Putamen (tissue), 1 donor: ENCODE measurements around the gene SEZ6L.
"Not testable (repeated sequence)": the region's sequence is repeated elsewhere in the genome, so short reads cannot be mapped to it uniquely, and the experiment has no call there.

Experiments used
- DNase-seq: peaks from one replicate; pipeline ENCODE4 v3.0.0-alpha.2; 2016; ENCODE audit warnings: low spot score

Gene SEZ6L

DNA sequence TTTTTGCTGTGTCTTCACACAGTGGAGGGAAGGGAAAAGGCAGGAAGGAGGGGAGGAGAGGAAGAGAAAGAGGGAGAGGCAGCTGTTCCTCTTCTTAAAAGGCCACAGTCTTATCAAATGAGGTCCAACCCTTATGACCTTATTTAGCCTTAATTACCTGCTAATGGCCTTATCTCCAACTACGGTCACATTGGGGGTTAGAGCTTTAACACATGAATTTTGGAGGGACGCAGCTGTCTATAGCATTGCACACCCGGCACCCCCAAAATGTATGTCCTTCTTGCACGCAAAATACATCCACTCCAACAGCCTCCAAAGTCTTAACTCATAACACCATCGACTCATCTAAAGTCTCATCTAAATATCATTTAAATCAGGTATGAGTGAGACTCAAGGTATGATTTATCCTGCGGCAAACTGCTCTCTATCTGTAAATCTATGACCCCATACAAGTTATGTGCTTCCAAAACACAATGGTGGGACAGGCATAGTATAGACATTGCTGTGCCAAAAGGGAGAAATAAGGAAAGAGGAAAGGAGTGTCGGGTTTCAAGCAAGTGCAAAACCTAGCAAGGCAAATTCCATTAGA, 214.8 kb downstream of the SEZ6L start:
- no peak for DNase-seq

DNA sequence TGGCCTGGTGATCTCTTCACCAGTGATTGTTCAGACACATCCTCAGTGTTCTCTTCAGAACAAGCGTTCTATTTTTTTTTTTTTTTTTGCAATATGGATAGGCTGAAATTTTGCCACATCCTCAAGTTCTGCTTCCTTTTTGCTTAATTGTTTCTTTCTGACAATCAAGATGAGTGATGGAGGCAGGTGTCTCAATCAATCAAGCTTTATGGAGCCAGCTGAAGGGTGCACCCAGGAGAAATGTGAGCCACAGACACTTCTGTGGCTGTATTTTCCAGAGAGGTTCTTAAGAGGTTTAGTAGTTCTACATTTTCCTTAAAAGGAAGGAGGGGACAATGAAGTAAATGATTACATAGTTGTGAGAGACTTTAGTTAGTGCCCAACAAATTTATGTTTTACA, 215.9 kb downstream of the SEZ6L start:
- no peak for DNase-seq

DNA sequence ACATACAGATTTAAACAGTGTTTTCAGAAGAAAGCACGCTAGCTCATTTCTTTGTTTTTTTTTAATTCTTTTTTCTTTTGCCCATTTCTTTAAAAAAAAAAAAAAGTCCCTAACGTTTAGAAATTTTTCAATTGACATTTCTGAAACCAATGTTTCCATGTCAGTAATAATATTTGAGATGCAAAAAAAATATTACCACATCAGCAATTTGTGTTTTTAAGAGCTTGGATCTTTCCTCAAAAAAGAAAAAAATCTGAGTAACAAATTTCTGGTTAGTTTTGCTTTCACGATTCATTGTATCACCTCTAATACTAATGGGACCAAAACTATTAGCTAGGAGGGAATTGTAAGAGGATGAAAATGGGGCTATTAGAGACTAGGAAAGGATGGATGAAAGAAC, 219.9 kb downstream of the SEZ6L start:
- no peak for DNase-seq

DNA sequence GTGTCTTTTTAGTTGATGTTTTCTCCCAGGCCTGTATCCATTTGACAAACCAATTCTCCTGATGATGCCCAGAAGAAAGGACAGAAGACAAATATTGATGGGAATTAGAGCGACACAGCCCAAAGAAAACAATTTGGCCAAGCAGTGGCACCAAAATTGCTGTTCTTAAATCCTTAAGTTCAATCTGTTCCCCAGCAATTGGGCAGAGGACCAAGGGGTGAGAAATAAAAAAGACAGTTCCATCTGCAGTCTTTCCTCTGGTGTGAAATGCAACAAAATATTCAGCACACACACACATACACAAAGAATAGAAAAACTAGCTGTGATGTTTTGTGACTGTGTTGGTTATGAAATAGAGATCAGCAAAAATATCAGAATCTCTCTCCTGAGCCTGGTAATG, 221.8 kb downstream of the SEZ6L start:
- no peak for DNase-seq

- no peak for DNase-seq
These were observed 222.4 kb downstream of the SEZ6L start for GRCh38 chr22:26391623-26392022.

DNA sequence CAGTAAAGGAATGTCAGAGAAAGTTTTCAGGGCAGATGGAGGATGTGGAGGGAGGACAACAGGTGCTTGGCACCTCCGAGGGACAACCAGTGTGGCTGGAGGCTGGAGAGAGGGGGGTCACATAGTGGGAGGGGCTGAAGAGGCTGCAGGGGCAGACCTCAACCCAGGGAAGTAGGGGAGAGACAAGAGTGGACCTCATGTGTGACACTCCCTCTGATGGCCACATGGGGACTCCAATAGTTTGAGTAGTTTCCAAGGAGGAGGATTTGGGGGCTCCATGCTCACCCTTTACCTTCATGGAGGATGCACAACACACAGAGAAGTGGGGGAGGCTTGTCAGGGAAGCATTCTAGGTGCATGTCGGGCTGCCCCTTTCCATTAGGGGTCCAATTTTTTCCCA, 224.7 kb downstream of the SEZ6L start:
- DNase-seq = no peak

- DNase-seq = no peak
These were observed 225.5 kb downstream of the SEZ6L start for GRCh38 chr22:26394777-26395176.

DNA sequence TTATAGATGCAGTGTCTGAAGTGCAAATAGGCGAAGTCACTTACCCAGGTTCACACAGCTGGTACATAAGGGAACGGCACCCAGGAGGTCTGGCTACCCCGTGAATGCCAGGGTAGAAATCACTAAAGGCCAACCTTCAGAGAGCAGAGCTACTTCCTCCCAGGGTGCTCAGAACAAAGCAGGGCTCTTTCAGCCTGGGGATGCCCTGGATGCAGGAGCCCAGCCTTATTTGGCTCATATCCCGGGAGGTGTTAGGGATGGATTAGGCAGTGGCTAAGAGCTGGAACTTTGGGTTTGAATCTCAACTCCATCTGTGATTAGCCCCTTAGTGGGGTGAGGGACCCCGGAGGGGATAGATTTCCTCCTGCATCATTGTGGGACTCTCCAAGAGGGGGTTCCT, 226.7 kb downstream of the SEZ6L start:
- no peak for DNase-seq

DNA sequence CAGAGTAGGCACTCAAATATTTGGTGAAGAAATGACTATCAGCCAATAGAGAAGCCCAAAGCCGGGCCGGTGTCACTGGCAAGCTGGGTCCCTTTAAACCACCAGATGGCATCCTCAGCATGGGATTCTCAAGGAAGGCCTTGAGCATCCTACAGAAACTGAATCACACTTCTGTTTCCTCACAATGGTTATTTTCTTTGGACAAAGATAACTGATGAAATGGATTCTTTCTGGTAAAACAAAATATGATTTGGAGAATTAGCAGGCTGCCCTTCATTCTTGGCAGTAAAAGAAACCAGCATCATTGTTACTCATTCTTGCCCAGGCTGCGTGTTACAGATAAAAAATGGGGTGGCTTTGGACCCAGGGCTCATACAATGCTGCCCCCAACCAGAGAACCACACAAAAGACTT, 229.5 kb downstream of the SEZ6L start:
- no peak for DNase-seq

DNA sequence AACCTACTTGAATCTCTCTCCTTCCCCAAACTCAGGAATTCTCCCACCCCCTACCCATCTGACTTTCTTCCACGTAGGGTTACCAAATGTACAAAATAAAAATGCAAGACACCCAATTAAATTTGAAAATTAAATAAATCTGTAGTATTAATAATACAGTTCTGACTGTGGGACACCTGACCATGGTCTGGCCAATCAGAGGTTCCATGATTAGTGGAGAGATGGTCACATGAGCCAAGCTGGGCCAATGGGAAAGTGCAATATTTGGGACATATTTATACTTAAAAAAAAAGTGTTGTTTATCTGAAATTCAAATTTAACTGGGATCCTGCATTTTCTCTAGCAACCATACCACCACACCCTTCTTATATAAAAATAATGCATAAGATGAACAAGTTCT, 230.0 kb downstream of the SEZ6L start:
- DNase-seq = no peak

- DNase-seq = no peak
These were observed 232.5 kb downstream of the SEZ6L start for GRCh38 chr22:26401726-26402125.

DNA sequence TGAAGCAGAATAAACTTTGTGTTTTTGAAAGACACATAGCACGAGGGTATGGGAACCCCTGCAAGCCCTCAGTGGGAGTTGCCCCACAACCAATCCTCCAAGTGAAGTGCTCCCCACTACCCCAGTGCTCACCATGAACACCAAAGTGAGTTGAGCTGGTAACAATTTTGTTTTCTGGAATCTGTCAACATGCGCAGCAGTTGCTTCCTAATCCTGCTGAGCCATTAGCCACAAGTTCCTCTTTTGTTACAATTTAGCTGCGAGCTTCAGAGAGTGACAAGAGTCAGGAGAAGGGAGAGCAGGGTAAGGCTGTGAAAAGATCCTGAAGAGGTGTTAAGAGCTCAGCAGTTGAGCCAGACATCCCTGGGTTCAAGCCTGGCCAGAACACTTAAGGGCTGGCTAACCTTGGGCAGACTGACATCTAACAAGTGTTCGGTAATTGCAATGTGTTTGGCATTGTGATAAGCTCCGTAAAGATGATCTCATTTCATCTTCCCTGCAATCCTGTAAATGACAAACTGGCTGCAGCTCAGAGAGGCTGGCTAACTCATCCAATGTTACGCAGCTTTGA, 235.7 kb downstream of the SEZ6L start:
- no peak for DNase-seq

DNA sequence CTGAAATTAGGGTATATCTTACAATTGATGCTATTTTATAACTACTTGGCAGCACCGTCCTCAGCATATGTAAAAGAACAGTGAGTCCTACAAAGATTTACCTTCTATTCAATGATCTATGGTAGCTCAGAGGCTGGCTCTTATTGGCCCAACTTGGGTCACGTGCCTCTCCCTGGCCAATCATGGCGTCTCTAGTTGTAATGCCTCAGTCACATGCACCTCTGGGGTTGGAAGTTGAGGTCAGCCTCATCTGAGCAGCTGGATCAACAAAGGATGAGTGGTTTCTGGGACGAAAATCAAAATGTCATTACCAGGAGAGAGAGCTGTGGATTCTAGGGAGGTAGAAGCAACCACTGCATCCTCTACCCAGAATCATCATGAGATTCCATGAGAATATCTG, 236.9 kb downstream of the SEZ6L start:
- no peak for DNase-seq

DNA sequence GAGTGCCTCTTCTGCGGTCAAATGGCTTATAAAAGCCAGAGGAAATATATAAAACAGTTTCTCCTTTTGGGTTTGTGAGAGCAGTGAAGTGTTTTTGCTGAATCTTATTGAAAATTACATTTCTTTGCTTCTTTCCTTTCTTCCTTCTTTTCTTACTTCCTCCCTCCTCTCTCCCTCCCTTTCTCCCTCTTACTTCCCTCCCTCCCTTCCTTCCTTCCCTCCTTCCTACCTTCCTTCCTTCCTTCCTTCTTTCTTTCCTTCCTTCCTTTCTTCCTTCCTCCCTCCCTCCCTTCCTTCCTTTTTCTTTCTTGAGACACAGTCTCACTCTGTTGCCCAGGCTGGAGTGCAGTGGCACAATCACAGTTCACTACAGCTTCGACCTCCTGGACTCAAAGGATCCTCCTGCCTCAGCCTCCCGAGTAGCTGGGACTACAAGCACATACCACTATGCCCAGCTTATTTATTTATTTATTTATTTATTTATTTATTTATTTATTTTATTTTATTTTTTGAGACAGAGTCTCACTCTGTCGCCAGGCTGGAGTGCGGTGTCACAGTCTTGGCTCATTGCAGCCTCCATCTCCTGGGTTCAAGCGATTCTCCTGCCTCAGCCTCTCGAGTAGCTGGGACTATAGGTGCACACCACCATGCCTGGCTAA, 239.4 kb downstream of the SEZ6L start:
- not testable (repeated sequence) for DNase-seq

DNA sequence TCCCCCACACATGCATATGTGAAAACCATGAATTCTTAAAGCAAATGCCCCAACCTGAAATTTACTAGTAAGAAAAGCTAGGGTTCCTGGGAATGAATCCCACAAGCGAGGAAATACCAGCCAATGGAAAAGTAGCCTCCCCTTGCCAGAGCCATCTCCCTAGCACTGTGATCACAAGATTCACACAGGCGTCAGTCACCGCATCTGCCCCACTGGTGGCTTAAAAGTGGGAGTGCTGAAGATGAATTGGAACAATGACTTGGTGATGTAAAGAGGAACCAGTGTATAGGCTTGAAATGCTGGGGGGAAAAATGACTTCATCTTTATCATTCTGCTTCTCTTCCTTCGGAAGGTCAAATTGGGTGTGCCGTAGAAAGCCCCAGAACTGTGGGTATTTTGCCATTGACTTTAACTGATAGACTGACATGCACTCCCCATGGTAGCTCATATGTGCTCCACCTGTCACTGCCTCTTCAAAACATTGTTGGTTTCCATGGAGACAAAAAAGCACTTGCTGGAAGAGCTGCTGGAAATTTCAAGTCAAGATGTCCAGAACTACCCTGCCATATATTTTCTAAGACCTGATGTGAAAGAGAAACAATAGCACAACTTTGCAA, 240.6 kb downstream of the SEZ6L start:
- peak; percentile 70 for DNase-seq

GRCh38 chr22:26410386-26410785, 241.1 kb downstream of the SEZ6L start:
- DNase-seq = no peak

GRCh38 chr22:26414347-26414746, 245.1 kb downstream of the SEZ6L start:
- DNase-seq = no peak

DNA sequence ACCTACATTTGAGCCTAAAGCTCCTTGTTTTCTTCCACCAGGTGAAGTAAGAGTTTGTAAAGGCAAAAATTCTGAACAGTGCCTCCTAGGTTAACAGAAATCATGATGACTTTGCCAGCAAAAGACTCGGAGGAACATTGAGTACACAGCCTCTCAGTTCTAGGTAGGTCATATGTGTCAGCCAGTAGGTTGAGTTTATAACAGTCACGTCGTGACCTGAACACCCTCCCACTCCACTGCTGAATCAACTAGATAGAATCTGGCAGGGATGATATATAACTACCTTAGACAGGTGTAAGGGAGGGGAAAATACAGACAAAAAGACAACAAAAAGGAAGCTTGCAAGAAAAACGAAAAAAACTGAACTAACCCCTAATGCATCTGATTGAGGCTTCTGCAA, 247.0 kb downstream of the SEZ6L start:
- peak; percentile 83 for DNase-seq

DNA sequence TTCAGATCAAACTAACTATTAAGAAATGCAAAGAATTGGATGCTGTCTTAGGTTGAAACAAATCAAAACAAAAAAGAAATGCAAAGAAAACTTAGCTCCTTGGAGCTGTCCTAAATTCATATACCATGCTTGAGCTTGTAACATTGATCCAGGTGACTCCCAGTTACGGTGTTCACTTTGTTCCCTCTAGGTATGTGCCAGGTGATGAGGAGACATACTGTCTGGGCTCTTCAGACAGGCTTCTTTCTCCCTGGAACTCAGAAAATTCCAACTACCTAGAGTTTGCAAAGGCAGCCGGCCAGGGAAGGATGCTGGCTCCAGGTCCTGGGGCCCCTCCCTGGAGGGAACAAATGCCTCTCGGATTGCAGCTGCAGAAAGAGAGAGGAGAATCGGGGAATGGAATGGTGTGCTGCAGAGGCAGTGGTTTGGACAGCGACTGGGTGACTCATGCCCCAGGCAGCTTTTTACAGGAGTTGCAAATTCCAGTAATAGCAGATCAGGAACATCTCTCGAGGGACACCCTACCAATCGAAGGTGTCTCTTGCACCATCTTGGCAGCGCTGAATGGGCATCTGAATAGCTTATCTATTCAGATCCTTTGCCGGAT, 247.5 kb downstream of the SEZ6L start:
- DNase-seq = no peak

DNA sequence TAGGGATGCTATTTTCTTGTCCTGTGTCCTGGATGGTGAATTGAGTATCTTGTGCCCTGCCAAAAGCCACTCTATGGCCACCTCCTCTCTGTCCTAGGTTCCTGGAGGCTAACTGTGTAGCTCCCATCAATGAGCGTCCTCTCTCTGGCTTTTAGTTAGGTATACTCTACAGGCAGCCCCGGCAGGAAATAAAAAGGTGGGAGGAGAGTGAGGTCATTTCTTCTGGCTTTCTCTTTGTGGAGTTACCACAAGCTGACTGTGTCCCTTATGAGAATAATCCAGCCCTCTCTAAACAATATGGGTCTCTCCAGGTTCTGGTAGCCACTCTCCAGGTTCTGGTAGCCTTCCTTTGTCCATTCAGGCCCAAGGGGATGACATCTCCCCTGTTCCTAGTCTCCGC, 248.1 kb downstream of the SEZ6L start:
- no peak for DNase-seq

DNA sequence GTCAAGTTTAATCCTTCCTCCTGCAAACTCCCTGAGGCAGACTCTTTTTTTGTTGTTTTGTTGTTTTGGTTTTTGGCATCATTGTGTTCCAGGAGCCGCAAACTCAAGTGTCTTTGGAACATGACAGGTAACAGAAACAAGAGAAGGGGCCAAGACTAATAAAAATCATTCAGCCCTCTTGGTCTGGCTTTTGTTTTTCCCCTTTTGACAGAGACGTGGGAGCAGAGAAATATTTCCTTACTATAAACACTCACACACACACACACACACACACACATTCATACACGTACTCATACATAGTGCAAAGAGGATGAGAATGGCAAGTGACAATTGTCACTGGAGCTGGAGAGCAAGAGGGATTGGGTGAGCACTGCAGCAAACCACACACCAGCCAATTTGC, 249.4 kb downstream of the SEZ6L start:
- no peak for DNase-seq

DNA sequence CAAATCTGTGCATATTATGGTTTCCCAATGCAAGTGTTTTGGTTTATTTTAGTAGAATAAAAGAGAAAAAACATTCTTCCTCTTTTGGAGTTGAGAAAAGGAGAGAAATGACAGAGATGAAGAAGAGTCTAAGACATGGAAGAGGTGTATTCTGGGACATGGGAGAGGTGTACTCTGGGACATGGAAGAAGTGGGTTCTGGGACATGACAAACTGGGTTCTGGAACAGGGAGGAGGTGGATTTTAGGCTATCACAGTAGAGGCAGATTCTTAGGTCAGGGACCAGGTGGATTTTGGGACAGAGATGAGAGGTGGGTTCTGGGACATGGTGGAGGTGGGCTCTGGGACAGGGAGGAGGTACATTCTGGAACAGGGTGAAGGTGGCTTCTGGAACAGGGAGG, 257.7 kb downstream of the SEZ6L start:
- DNase-seq = no peak
